ENCODE results near the gene GBGT1. TPM values are rescaled to one million over a fixed set of nuclear protein-coding genes. Genes with fewer than 3 reads are reported as not detected.
"Not testable (repeated sequence)": the region's sequence is repeated elsewhere in the genome, so short reads cannot be mapped to it uniquely, and the experiment has no call there.

The GBGT1 gene
- total and polyA plus RNA-seq, 2 experiments from 2014 or later: 4.0 to 10.1 TPM

DNA sequence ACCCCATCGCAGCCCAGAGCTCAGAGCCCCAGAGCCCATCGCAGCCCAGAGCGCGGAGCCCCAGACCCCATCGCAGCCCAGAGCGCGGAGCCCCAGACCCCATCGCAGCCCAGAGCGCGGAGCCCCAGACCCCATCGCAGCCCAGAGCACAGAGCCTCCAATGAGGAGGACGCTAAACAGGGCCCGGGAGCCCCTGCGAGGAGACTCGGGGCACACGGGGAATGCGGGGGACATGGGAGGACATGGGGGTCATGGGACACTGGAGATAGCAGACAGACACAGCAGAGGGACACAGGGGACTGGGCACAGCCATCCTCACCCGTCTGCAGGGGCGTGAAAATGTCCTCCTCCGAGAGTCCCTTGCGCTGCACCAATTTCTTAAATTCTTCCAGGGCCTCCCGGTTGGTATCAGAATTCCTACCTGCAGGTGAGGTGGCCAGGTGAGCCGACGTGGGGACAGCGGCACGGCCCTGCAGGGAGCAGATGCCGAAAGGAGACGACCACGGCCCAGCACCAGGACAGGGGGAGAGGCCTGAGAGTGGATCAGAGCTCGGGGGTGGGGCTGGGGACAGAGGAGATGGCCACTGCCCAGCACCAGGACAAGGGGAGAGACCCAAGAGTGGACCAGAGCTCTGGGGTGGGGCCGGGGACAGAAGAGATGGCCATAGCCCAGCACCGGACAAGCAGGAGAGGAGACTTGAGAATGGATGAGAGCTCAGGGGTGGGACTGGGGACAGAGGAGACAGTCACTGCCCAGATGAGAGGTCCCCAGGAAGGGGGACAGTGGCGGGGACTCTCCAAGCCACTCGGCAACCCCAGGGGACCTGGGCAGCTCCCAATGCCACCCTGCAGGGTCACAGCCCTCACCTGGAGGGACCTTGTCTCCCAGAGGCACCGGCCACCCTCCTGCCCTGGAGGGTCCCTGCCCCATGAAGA lies 42.5 kb upstream of the GBGT1 start:
- H3K27ac ChIP-seq: no peak overlapping the region
- TF ChIP-seq EZH2phosphoT487 (IDR thresholded peaks at IDR 0.05; ENCODE audit: low read depth, severe bottlenecking, unreplicated experiment): no peak
- no peak for TF ChIP-seq EZH2 (IDR thresholded peaks at IDR 0.05; ENCODE audit: borderline replicate concordance)
- no peak for TF ChIP-seq CTCF (IDR thresholded peaks at IDR 0.05; ENCODE audit: poor library complexity)
- no peaks in the 10 kb centered on the region for H3K9me3 ChIP-seq (ENCODE audit: low read depth)
- H3K9me2 ChIP-seq (replicated peaks; ENCODE audit: insufficient read depth): no peaks in the 10 kb centered on the region
- H3K36me3 ChIP-seq (replicated peaks; ENCODE audit: insufficient read depth, low read depth): no peaks in the 10 kb centered on the region
- no peak overlapping the region for H3K4me2 ChIP-seq
- no peak overlapping the region for H2AFZ ChIP-seq
- no peak overlapping the region for H3K4me3 ChIP-seq
- no peak for DNase-seq (ENCODE audit: low spot score)
- WGBS (ENCODE audit: low lambda C conversion rate, missing lambda C conversion rate): 88% methylated on average over 24 of the region's 35 CpGs
- H3K4me1 ChIP-seq (ENCODE audit: insufficient read depth): no peaks in the 10 kb centered on the region
- no peaks in the 10 kb centered on the region for H4K20me1 ChIP-seq (ENCODE audit: insufficient read depth, poor library complexity, severe bottlenecking)
- no peaks in the 10 kb centered on the region for H3K27me3 ChIP-seq
- no peaks in the 10 kb centered on the region for H3K79me2 ChIP-seq

GRCh38 chr9:133205481-133205887 lies 41.8 kb upstream of the GBGT1 start:
- not testable (repeated sequence) for H3K9me2 ChIP-seq (replicated peaks; ENCODE audit: insufficient read depth); H2AFZ ChIP-seq; H3K4me1 ChIP-seq (ENCODE audit: insufficient read depth); H3K36me3 ChIP-seq (replicated peaks; ENCODE audit: insufficient read depth, low read depth); H4K20me1 ChIP-seq (ENCODE audit: insufficient read depth, poor library complexity, severe bottlenecking); H3K4me3 ChIP-seq; H3K79me2 ChIP-seq; H3K27me3 ChIP-seq; H3K27ac ChIP-seq; DNase-seq (ENCODE audit: low spot score); H3K9me3 ChIP-seq (ENCODE audit: low read depth); H3K4me2 ChIP-seq
- WGBS (ENCODE audit: low lambda C conversion rate, missing lambda C conversion rate): 85% methylated on average over 9 of the region's 14 CpGs

DNA sequence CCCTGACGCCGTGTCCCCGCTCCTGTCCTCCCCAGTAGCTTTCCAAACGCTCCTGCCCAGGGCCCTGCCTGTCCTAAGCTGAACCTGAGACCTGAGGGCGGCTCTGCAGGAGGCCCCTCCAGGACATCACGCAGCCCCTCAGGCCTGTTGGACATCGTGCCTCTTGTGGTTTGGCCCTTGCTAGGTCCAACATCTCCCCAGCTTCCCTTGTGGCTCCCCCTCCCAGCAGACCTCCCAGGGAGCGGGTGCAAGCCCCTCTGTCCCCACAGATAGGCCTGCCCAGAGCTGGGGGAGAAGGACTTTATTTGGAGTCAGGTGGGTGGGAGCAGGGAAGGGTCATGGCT lies 41.3 kb upstream of the GBGT1 start:
- H3K9me3 ChIP-seq (ENCODE audit: low read depth): no peaks in the 10 kb centered on the region
- H3K27ac ChIP-seq: no peak overlapping the region
- no peaks in the 10 kb centered on the region for H3K36me3 ChIP-seq (replicated peaks; ENCODE audit: insufficient read depth, low read depth)
- 90% methylated on average over 8 of the region's 8 CpGs for WGBS (ENCODE audit: low lambda C conversion rate, missing lambda C conversion rate)
- no peak overlapping the region for H3K4me2 ChIP-seq
- H3K4me1 ChIP-seq (ENCODE audit: insufficient read depth): no peaks in the 10 kb centered on the region
- H4K20me1 ChIP-seq (ENCODE audit: insufficient read depth, poor library complexity, severe bottlenecking): no peaks in the 10 kb centered on the region
- no peak overlapping the region for H3K4me3 ChIP-seq
- no peak for TF ChIP-seq CTCF (IDR thresholded peaks at IDR 0.05; ENCODE audit: poor library complexity)
- DNase-seq (ENCODE audit: low spot score): no peak
- no peaks in the 10 kb centered on the region for H3K9me2 ChIP-seq (replicated peaks; ENCODE audit: insufficient read depth)
- H2AFZ ChIP-seq: no peak overlapping the region
- no peaks in the 10 kb centered on the region for H3K27me3 ChIP-seq
- H3K79me2 ChIP-seq: no peaks in the 10 kb centered on the region

DNA sequence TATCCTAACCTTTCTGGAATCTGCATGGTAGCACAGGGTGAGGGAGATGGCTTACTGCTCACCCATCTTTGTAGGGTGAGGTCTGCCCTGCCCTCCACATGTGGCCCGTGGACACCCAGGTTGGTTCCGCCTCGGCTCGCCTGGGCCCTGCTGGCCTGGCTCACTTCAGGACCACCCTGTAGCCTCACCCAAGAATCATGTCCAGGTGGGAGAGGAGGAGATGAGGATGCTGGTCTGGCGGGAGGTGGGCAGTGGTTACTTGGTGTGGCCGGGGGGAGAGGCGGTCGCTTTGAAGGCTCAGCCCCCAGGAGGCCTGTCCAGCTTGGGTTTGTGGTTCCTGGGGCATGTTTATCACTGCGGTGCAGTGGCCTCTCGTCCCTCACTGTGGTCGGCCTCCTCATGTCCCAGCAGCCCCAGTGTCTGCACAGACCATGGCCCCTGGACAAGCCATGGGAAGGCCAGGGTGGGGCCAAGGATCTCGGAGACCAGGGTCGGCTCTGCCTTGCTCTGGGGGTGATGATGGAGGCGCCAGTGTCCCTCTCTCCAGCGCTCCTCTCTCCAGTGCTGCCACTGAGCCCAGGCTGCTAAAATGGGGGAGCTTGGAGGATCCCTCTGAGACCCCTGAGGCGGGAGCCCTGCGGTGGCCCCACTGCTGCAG lies 40.8 kb upstream of the GBGT1 start:
- Histone ChIP-seq H3K4me3 (no peak overlapping the region), H3K9me3 (ENCODE audit: low read depth) (no peaks in the 10 kb centered on the region), H3K9me2 (replicated peaks; ENCODE audit: insufficient read depth) (no peaks in the 10 kb centered on the region), H3K36me3 (replicated peaks; ENCODE audit: insufficient read depth, low read depth) (no peaks in the 10 kb centered on the region), H4K20me1 (ENCODE audit: insufficient read depth, poor library complexity, severe bottlenecking) (no peaks in the 10 kb centered on the region), H3K79me2 (no peaks in the 10 kb centered on the region), H3K27ac (no peak overlapping the region), H3K27me3 (no peaks in the 10 kb centered on the region), H3K4me2 (no peak overlapping the region), H2AFZ (no peak overlapping the region), H3K4me1 (ENCODE audit: insufficient read depth) (no peaks in the 10 kb centered on the region)
- 91% methylated on average over 16 of the region's 17 CpGs for WGBS (ENCODE audit: low lambda C conversion rate, missing lambda C conversion rate)
- no peak for TF ChIP-seq CTCF (IDR thresholded peaks at IDR 0.05; ENCODE audit: poor library complexity)
- no peak for TF ChIP-seq EZH2 (IDR thresholded peaks at IDR 0.05; ENCODE audit: borderline replicate concordance)
- TF ChIP-seq EZH2phosphoT487 (IDR thresholded peaks at IDR 0.05; ENCODE audit: low read depth, severe bottlenecking, unreplicated experiment): no peak
- DNase-seq (ENCODE audit: low spot score): no peak

Data from hepatocyte (in vitro differentiated cells).